Esophagus squamous epithelium (tissue), 4 donors: ENCODE results near the gene ANLN.

Experiments
- CTCF ChIP-seq, 6 experiments: fragments of 450-650 bp in 4 of 6; fragments of 200-600 bp in 2 of 6; sonication (generic) in 2 of 6; IDR thresholded peaks; one replicate each; pipeline ENCODE4 v1.5.1; 2016 to 2019; ENCODE audit warnings: antibody characterized with exemption in 6 of 6, mild to moderate bottlenecking in 4 of 6, moderate library complexity in 4 of 6
- POLR2A ChIP-seq, 4 donors: fragments of 450-650 bp; IDR thresholded peaks; one replicate each; pipeline ENCODE4 v1.6.1; 2017; ENCODE audit warnings: antibody characterized with exemption in 4 of 4, mild to moderate bottlenecking in 4 of 4, moderate library complexity in 3 of 4

GRCh38 chr7:36449685-36450084 is 60.0 kb downstream of the ANLN start:
- TF ChIP-seq CTCF (IDR thresholded peaks at IDR 0.05) = no peak
- TF ChIP-seq POLR2A (IDR thresholded peaks at IDR 0.05) = no peak
